GM18505 (cell line): ENCODE measurements around the gene ELMO3.

Experiments
- ATAC-seq: cut with Tn5 transposase; IDR thresholded peaks from one replicate; pipeline ENCODE4 v1.9.1; 2021; ENCODE audit not compliant: unreplicated experiment
- POLR2A ChIP-seq: IDR thresholded peaks from 4 replicates; pipeline ENCODE4 v1.6.1; 2011; ENCODE audit warnings: borderline replicate concordance; ENCODE audit not compliant: insufficient read depth, insufficient read length; ENCODE audit errors: extremely low read depth

Gene ELMO3

GRCh38 chr16:67215706-67216105 is 16.8 kb downstream of the ELMO3 start:
- ATAC-seq = no peak
- TF ChIP-seq POLR2A = no peak

GRCh38 chr16:67216612-67217490 is 17.9 kb downstream of the ELMO3 start:
- no peak for ATAC-seq
- no peak for TF ChIP-seq POLR2A

- ATAC-seq = no peak
- TF ChIP-seq POLR2A = no peak
Observed at GRCh38 chr16:67223992-67224391, 25.1 kb downstream of the ELMO3 start.

- TF ChIP-seq POLR2A = no peak
- ATAC-seq = no peak
Observed at GRCh38 chr16:67226295-67226803, 27.4 kb downstream of the ELMO3 start.

- peak; percentile 91 for ATAC-seq
- peak; percentile 74 for TF ChIP-seq POLR2A
Observed at GRCh38 chr16:67226804-67227566, 28.1 kb downstream of the ELMO3 start, which contains the start of gene TMEM208. TMEM208 (plus strand) TSS chr16:67227130; CDS start chr16:67227219, 89 bp downstream.

GRCh38 chr16:67227567-67227921 is 28.6 kb downstream of the ELMO3 start:
- no peak for ATAC-seq
- no peak for TF ChIP-seq POLR2A

- no peak for TF ChIP-seq POLR2A
- ATAC-seq = no peak
Observed at GRCh38 chr16:67228034-67228785, 29.3 kb downstream of the ELMO3 start.

- no peak for TF ChIP-seq POLR2A
- no peak for ATAC-seq
Observed at GRCh38 chr16:67228905-67229304, 30.0 kb downstream of the ELMO3 start.

GRCh38 chr16:67229906-67230808 is 31.2 kb downstream of the ELMO3 start:
- ATAC-seq = no peak

GRCh38 chr16:67230809-67231660 is 32.1 kb downstream of the ELMO3 start:
- no peak for ATAC-seq

More at GRCh38 chr16:67229906-67230808, 31.2 kb downstream of the ELMO3 start:
- peak; percentile 4 for TF ChIP-seq POLR2A

GRCh38 chr16:67233596-67233995 is 34.7 kb downstream of the ELMO3 start:
- no peak for ATAC-seq
- no peak for TF ChIP-seq POLR2A

More at GRCh38 chr16:67230809-67231660, 32.1 kb downstream of the ELMO3 start:
- TF ChIP-seq POLR2A = no peak
